HG03175 (cell line): ENCODE measurements around the gene CLEC2B.
"Not testable (repeated sequence)": the region's sequence is repeated elsewhere in the genome, so short reads cannot be mapped to it uniquely, and the experiment has no call there.

Experiments used
- ATAC-seq: cut with Tn5 transposase; IDR thresholded peaks from one replicate; pipeline ENCODE4 v1.9.1; 2021; ENCODE audit warnings: mild to moderate bottlenecking, moderate library complexity; ENCODE audit not compliant: unreplicated experiment

Gene CLEC2B

GRCh38 chr12:9869307-9870161 is at the start of gene CLEC2B:
TSS of gene CLEC2B (minus strand) at chr12:9869354.
- peak; percentile 52 for ATAC-seq

- ATAC-seq, result no peak
Measured at GRCh38 chr12:9911708-9912107, 42.6 kb upstream of the CLEC2B start.

- no peak for ATAC-seq
Measured at GRCh38 chr12:9910716-9911421, 41.7 kb upstream of the CLEC2B start.

GRCh38 chr12:9909724-9910123 is 40.6 kb upstream of the CLEC2B start:
- ATAC-seq, result no peak

- no peak for ATAC-seq
Measured at GRCh38 chr12:9908350-9908749, 39.2 kb upstream of the CLEC2B start.

GRCh38 chr12:9907769-9908168 is 38.6 kb upstream of the CLEC2B start:
- ATAC-seq, result no peak

- ATAC-seq, result no peak
Measured at GRCh38 chr12:9906873-9907272, 37.7 kb upstream of the CLEC2B start.

GRCh38 chr12:9902539-9903228 is 33.5 kb upstream of the CLEC2B start:
- no peak for ATAC-seq

- no peak for ATAC-seq
Measured at GRCh38 chr12:9900930-9901329, 31.8 kb upstream of the CLEC2B start.

GRCh38 chr12:9899209-9899608 is 30.1 kb upstream of the CLEC2B start:
- no peak for ATAC-seq

GRCh38 chr12:9897535-9897934 is 28.4 kb upstream of the CLEC2B start:
- no peak for ATAC-seq

- ATAC-seq, result no peak
Measured at GRCh38 chr12:9895215-9895971, 26.2 kb upstream of the CLEC2B start.

GRCh38 chr12:9888665-9889273 is 19.6 kb upstream of the CLEC2B start:
- no peak for ATAC-seq

GRCh38 chr12:9883175-9883574 is 14.0 kb upstream of the CLEC2B start:
- no peak for ATAC-seq

- no peak for ATAC-seq
Measured at GRCh38 chr12:9881988-9882387, 12.8 kb upstream of the CLEC2B start.

- ATAC-seq, result no peak
Measured at GRCh38 chr12:9881246-9881645, 12.1 kb upstream of the CLEC2B start, which contains the start of gene KLRF2. TSS of gene KLRF2 (plus strand) at chr12:9881489. CDS start at chr12:9881596, 107 bp downstream.

- ATAC-seq, result no peak
Measured at GRCh38 chr12:9880532-9881078, 11.5 kb upstream of the CLEC2B start.

- ATAC-seq, result not testable (repeated sequence)
Measured at GRCh38 chr12:9876120-9876519, 7.0 kb upstream of the CLEC2B start.

- no peak for ATAC-seq
Measured at GRCh38 chr12:9872742-9873141, 3.6 kb upstream of the CLEC2B start.

GRCh38 chr12:9872162-9872561 is 3.0 kb upstream of the CLEC2B start:
- no peak for ATAC-seq
